Activated naive CD8-positive, alpha-beta T cell treated with anti-CD3 and anti-CD28 coated beads, Interleukin-2, amount 50 U/mL, for 24 hours (primary cell): ENCODE data around the gene ZBTB48.

Source experiments
- ATAC-seq: fragments of 150-1000 bp; cut with Tn5 transposase; one replicate; pipeline ENCODE4 v1.10.0; 2021
- DNase-seq: peaks from one replicate; pipeline ENCODE4 v3.0.0; 2021
- H3K27ac Mint-ChIP-seq: one replicate; pipeline ENCODE4 v1.8.0; 2021; ENCODE audit warnings: mild to moderate bottlenecking, mixed read lengths
- H3K27me3 Mint-ChIP-seq: one replicate; pipeline ENCODE4 v1.8.0; 2021; ENCODE audit warnings: mixed read lengths
- H3K36me3 Mint-ChIP-seq: one replicate; pipeline ENCODE4 v1.8.0; 2021; ENCODE audit warnings: low read depth, mixed read lengths
- H3K4me1 Mint-ChIP-seq: one replicate; pipeline ENCODE4 v1.8.0; 2021; ENCODE audit warnings: mixed read lengths
- H3K4me3 Mint-ChIP-seq: one replicate; pipeline ENCODE4 v1.8.0; 2021; ENCODE audit warnings: mild to moderate bottlenecking, moderate library complexity, mixed read lengths
- H3K9me3 Mint-ChIP-seq: one replicate; pipeline ENCODE4 v1.8.0; 2021; ENCODE audit warnings: mixed read lengths

The ZBTB48 gene

DNA sequence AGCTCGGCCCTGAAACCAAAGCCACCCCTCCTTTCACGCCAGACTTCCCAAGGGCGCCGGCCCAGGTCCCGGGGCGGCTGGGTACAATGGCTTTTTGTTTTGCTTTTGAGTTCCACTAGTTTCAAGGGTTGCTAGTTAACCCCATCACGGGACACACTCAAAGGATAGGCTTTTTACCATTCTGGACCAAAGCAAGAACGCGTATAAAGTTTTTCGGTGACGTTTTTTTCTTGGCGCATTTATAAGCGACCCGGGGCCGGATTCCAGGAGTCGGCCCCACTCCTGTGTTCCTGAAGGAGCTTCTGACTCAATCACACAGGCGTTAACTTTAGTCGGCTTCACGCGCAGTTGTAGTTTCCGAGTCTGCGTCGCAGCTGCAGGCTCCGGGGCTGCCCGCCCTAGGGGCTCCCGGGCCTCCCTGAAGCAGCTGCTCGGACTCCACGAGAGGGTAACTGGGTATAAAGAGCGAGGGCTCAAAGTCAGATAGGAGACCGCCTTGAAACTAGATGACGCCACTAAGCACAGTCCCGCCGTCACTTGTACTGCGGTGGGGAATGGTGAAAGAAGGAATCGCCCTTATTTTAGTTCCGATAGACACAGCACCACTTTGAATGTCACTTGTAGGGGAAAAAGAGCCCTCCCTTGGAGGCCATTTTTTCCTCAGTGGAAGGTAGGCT, 23.6 kb downstream of the ZBTB48 start:
- peaks cover 26% of the 10 kb centered on the region for H3K36me3 Mint-ChIP-seq
- H3K4me3 Mint-ChIP-seq: peak overlapping the region; percentile 78
- ATAC-seq (peak; percentile 30), DNase-seq (peak; percentile 68)
- H3K27ac Mint-ChIP-seq: peak overlapping the region; percentile 97
- H3K4me1 Mint-ChIP-seq: peaks cover 42% of the 10 kb centered on the region
- no peaks in the 10 kb centered on the region for H3K27me3 Mint-ChIP-seq
- no peaks in the 10 kb centered on the region for H3K9me3 Mint-ChIP-seq

- Mint-ChIP-seq H3K4me1 (peaks cover 36% of the 10 kb centered on the region), H3K27me3 (no peaks in the 10 kb centered on the region), H3K27ac (peak overlapping the region; percentile 97), H3K9me3 (no peaks in the 10 kb centered on the region), H3K4me3 (peak overlapping the region; percentile 78), H3K36me3 (peaks cover 19% of the 10 kb centered on the region)
- no peak for ATAC-seq
- DNase-seq: peak; percentile 44
Observed at GRCh38 chr1:6603915-6604558, 24.2 kb downstream of the ZBTB48 start.

GRCh38 chr1:6612641-6613360, 33.0 kb downstream of the ZBTB48 start:
- no peaks in the 10 kb centered on the region for H3K9me3 Mint-ChIP-seq
- peak overlapping the region; percentile 79 for H3K4me3 Mint-ChIP-seq
- H3K36me3 Mint-ChIP-seq: peaks cover 3% of the 10 kb centered on the region
- H3K27me3 Mint-ChIP-seq: no peaks in the 10 kb centered on the region
- H3K27ac Mint-ChIP-seq: peak overlapping the region; percentile 72
- peak; percentile 45 for DNase-seq
- H3K4me1 Mint-ChIP-seq: peaks cover 17% of the 10 kb centered on the region
- peak; percentile 22 for ATAC-seq

GRCh38 chr1:6613361-6614018, 33.7 kb downstream of the ZBTB48 start, which contains the start of gene PHF13:
TSS of gene PHF13 (plus strand) at chr1:6613731. CDS start at chr1:6614067, 336 bp downstream.
- Mint-ChIP-seq H3K4me3 (peak within 1 kb of the TSS; percentile 79), H3K27me3 (no peaks in the 10 kb centered on the region), H3K27ac (peak within 1 kb of the TSS; percentile 72), H3K36me3 (peaks cover 3% of the 10 kb centered on the region), H3K4me1 (peaks cover 17% of the 10 kb centered on the region), H3K9me3 (no peaks in the 10 kb centered on the region)
- DNase-seq (peak; percentile 100), ATAC-seq (peak; percentile 98)

DNA sequence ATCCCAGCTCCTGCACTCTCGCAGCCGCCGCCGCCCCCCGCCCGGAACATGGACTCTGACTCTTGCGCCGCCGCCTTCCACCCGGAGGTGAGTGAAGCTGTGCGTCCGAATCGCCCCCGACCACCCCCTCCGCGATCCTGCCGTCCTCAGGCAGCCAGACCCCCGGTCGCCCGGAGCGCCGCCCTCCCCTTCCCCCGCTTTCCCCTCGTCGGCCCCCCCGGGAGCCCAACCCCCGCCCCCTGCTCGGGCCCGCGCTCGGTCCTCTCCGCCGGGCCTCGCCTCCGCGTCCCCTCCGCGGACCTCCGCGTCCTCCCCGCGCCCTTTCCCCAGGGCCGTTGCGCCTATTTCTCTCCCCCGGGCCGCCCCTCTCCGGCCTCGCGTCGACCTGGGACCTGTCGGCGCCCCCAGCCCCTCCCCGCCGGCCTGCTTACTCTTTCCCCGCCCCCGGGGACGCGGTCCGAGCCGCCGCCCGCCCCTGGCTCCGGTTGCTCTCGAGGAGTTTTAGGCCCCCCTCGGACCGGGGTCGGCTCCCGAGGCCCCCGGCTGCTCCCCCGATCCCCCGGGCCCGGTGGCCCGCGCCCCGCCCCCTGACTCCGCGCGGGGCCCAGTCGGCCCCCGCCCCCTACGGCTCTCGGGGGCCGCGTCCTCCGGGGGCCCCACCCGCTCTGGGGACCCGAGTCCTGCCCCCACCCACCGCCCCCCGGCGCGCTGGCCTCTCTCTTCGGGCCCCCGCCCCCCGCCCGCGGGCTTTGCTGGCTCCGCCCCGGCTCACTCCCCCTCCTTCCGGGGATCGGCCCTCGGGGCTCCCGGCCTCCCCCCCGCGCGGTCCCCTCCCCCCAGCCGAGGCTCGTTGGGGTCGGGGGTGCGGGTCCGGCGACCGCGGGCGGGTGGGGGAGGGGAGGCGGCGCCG, 34.5 kb downstream of the ZBTB48 start:
- ATAC-seq (peak; percentile 6), DNase-seq (peak; percentile 65)
- peaks cover 7% of the 10 kb centered on the region for H3K36me3 Mint-ChIP-seq
- peak overlapping the region; percentile 72 for H3K4me3 Mint-ChIP-seq
- no peaks in the 10 kb centered on the region for H3K9me3 Mint-ChIP-seq
- H3K27ac Mint-ChIP-seq: no peak overlapping the region
- no peaks in the 10 kb centered on the region for H3K27me3 Mint-ChIP-seq
- peaks cover 17% of the 10 kb centered on the region for H3K4me1 Mint-ChIP-seq

DNA sequence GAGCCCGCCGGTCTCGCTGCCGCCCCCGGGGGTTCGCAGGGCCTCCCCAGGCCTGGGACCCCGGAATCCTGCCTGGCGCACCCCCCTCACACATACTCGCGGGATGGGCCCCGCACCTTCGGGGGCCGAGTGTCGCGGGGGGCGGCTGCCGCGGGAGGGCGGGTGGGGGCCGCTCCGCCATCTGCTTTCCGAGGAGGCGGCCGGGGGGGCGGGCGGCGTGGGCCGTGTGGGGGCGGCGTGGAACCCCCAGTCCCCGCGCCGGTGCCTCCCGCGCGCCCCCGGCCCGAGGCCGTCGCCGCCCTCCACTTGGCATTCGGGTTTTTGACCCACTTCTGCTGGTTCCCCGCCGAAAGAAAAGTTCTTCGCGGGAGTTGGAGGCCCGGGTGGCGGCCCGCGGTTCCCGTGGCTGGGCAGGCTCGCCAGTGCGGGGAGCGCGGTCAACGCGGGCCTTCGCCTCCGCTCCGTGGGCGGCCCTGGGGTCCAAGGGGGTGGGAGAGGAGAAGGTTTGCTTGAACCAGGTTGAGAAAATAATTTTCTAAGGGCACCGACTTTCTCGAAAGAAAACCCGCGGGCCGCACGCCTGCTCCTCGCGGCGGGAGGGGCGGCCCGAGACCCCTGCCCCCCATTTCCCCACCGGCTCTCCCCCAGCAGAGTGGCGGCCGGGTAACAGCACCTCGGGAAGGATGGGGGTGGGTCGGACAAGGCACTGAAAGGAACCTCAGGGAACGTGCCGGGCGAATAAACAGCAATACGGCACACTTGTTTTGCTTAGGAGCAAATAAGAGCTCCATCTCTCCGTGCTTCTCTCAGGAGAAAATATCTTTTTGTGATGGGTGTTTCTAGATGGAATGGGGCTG, 35.4 kb downstream of the ZBTB48 start:
- Mint-ChIP-seq H3K27ac (peak overlapping the region; percentile 46), H3K27me3 (no peaks in the 10 kb centered on the region), H3K9me3 (no peaks in the 10 kb centered on the region), H3K4me3 (peak overlapping the region; percentile 78), H3K36me3 (peaks cover 10% of the 10 kb centered on the region), H3K4me1 (peaks cover 17% of the 10 kb centered on the region)
- no peak for ATAC-seq
- no peak for DNase-seq

DNA sequence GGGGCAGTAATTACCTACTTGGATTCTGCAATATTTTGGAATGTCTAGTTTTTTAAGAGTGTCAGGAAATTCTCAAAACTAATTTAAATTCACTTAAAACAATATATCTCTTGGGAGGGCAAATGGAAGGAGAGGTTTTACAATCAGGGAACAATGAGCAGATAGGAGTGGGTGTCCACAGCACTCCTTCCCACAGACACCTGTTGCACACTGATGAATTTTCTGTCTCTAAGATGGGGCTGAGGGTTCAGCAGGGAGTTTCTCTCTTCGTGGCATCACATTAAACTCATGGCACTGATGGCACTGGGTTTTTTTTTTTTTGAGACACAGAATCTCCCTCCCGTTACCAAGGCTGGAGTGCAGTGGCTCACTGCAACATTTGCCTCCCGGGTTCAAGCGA, 39.3 kb downstream of the ZBTB48 start:
- DNase-seq (no peak), ATAC-seq (no peak)
- no peaks in the 10 kb centered on the region for H3K9me3 Mint-ChIP-seq
- H3K27me3 Mint-ChIP-seq: no peaks in the 10 kb centered on the region
- peaks cover 18% of the 10 kb centered on the region for H3K36me3 Mint-ChIP-seq
- H3K4me3 Mint-ChIP-seq: no peak overlapping the region
- no peak overlapping the region for H3K27ac Mint-ChIP-seq
- peaks cover 9% of the 10 kb centered on the region for H3K4me1 Mint-ChIP-seq

GRCh38 chr1:6621429-6622391, 41.9 kb downstream of the ZBTB48 start:
- Mint-ChIP-seq H3K27me3 (no peaks in the 10 kb centered on the region), H3K36me3 (peaks cover 14% of the 10 kb centered on the region), H3K9me3 (no peaks in the 10 kb centered on the region), H3K4me3 (no peak overlapping the region), H3K27ac (no peak overlapping the region), H3K4me1 (peaks cover 21% of the 10 kb centered on the region)
- no peak for DNase-seq
- no peak for ATAC-seq

DNA sequence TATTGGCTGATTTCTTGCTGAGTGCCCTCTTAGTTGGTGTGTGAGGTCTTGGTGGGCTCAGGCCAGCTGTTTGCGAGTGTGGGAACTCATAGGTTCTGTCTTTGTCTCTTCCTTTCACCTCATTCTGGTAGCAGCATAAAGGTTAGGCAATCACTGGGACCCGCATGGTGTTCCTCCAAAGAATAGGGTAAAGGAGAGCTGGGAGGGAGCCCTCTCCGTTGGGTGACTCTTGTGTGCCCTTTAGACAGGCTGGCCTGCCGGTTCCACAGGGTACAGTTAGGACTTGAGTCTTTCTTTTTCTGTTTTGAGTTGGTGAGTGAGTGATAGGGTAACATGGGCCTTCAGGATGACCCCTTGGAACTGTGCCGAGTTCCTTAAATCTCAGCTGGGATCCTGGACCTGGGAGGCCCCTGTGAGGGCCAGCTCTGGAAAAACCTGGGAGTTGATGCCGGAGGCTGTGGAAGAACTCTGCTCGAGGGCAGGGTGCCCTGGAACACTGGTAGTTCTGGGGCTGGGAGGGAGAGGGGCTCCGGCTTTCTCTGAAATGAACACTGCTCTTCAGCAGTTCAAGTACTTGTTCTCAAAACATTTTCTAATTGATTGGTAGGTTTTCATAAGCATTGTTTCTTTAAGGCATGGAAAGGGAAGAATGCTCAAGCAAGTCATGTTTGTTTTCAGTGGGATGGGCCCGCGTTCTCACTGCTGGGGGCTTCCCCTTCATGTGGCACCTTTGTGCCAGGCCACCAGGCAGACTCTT, 42.8 kb downstream of the ZBTB48 start:
- ATAC-seq (no peak), DNase-seq (no peak)
- H3K36me3 Mint-ChIP-seq: peaks cover 15% of the 10 kb centered on the region
- peaks cover 28% of the 10 kb centered on the region for H3K4me1 Mint-ChIP-seq
- no peaks in the 10 kb centered on the region for H3K9me3 Mint-ChIP-seq
- no peaks in the 10 kb centered on the region for H3K27me3 Mint-ChIP-seq
- no peak overlapping the region for H3K4me3 Mint-ChIP-seq
- H3K27ac Mint-ChIP-seq: no peak overlapping the region

DNA sequence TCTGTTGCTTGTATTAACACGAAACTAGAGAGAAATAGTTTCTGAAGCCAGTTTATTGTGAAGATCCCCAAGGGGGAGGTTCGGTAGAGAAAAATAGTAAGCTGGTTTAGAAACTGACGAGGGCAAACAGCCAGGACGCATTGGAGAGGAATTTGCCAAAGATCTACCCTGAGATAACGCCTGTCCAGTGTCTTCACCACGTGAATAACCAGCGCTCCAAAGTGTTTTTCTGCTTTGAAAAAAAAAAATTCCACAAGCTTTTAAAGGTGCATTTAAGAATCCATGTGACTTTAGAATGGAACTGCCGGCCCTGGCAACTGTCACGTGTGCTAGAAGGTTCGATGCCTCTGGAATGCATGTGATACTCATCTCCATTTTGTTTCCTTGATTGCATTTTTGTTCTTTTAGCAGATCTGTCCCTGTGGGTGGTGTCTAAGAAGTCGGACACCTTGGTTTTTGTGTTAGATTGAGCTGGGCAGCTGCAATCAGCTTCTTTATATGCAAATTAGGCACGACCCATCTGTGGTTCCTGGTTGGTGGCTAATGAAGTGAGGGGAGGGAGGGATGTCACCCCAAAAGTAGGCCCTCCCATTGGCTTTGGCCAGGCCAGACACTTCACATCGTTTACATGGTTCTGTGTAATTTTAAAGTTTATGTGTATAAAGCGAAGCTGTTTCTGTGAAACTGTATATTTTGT, 43.6 kb downstream of the ZBTB48 start:
- ATAC-seq (no peak), DNase-seq (no peak)
- H3K4me1 Mint-ChIP-seq: peaks cover 31% of the 10 kb centered on the region
- no peak overlapping the region for H3K27ac Mint-ChIP-seq
- no peaks in the 10 kb centered on the region for H3K27me3 Mint-ChIP-seq
- H3K36me3 Mint-ChIP-seq: peaks cover 18% of the 10 kb centered on the region
- H3K4me3 Mint-ChIP-seq: no peak overlapping the region
- H3K9me3 Mint-ChIP-seq: no peaks in the 10 kb centered on the region
